AG04449 (cell line): ENCODE data around the gene TRIM68.

ENCODE experiments used
- CTCF ChIA-PET: fragments of 350-600 bp; formaldehyde crosslinking; extraction: SDS; loops from one replicate; lab custom pipeline; 2021; ENCODE audit warnings: antibody characterized with exemption; lab: Yijun Ruan, JAX
- POLR2A ChIA-PET: fragments of 400-600, 350-600 bp; formaldehyde crosslinking; extraction: SDS; loops from one replicate; lab custom pipeline; 2020; ENCODE audit warnings: antibody characterized with exemption, inconsistent platforms; lab: Yijun Ruan, JAX
- DNase-seq: peaks from one replicate; pipeline ENCODE4 v3.0.0-alpha.2; 2010; ENCODE audit warnings: low read depth, low spot score
- H3K4me3 ChIP-seq: 2 replicates; pipeline ENCODE4 v1.5.1; 2011; ENCODE audit warnings: low read depth, mild to moderate bottlenecking, control low read depth, low read length
- CTCF ChIP-seq: IDR thresholded peaks from one replicate; pipeline ENCODE4 v1.5.1; 2011; ENCODE audit warnings: mild to moderate bottlenecking, moderate library complexity, low read length, control low read depth, inconsistent platforms; ENCODE audit not compliant: insufficient read depth; ENCODE audit errors: missing control alignments

The TRIM68 gene

GRCh38 chr11:4643682-4644081, 35.7 kb upstream of the TRIM68 start, which contains the start of gene OR51E1:
Gene OR51E1 (plus strand): TSS chr11:4643982. CDS start chr11:4652527, 8,545 bp downstream.
- DNase-seq: no peak
- POLR2A ChIA-PET: no interaction called here
- CTCF ChIA-PET: interaction anchor here (2.0 kb wide), 1 partner anchor 17 kb away, joined by 4 read pairs; no protein-coding TSS in a partner anchor
- TF ChIP-seq CTCF: no peak
- H3K4me3 ChIP-seq: no peak within 1 kb of the TSS

DNA sequence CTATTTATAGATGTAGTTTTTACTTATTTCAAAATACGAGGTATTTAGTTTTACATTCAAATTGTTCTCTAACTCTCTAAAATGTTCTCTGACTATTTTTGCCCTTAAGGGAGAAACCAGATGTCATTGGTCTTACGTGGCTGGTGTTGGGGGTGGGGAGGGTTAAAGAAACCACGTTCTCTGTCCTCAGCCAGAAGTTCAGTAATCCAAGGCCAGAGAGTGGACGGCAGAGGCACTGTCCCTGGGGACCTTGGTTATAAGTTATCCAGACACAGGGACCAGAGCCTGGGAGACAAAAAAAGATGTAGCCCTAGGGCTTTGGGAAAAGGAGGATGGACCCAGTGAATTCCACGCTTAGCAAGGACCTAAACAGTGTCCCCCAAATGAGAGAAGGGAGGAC, 35.0 kb upstream of the TRIM68 start:
- no peak for DNase-seq
- no peak overlapping the region for H3K4me3 ChIP-seq
- no peak for TF ChIP-seq CTCF
- POLR2A ChIA-PET: no interaction called here
- CTCF ChIA-PET: interaction anchor here (2.0 kb wide), 1 partner anchor 17 kb away, joined by 4 read pairs; no protein-coding TSS in a partner anchor

GRCh38 chr11:4642043-4642442, 34.0 kb upstream of the TRIM68 start:
- ChIA-PET POLR2A (no interaction called here), CTCF (interaction anchor here (1.7 kb wide), 1 partner anchor 16 kb away, joined by 3 read pairs; no protein-coding TSS in a partner anchor)
- no peak for TF ChIP-seq CTCF
- DNase-seq: no peak
- H3K4me3 ChIP-seq: no peak overlapping the region

DNA sequence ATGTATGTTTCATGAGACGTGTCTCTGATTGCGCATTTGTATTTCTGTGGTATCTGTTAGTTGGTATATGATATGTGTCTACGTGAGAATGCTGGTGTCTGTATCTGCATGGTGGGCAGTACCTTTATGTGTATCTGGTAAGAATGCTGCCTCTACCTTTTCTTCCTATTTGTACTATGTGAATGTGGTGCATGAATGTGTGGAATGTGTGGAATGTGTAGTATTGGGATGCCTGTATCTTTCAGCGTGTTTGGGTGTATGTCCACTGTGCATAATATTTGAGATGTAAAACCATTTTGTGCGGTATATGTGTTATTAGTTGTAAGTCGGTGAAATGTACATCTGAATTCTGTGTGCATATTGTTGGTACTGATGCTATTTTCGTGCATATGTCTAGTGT, 33.5 kb upstream of the TRIM68 start:
- no peak for TF ChIP-seq CTCF
- ChIA-PET CTCF (interaction anchor here (1.7 kb wide), 2 partner anchors 15 to 185 kb away, joined by 3 to 6 read pairs; no protein-coding TSS in a partner anchor), POLR2A (no interaction called here)
- no peak for DNase-seq
- no peak overlapping the region for H3K4me3 ChIP-seq

- TF ChIP-seq CTCF: no peak
- DNase-seq: no peak
- POLR2A ChIA-PET: no interaction called here
- H3K4me3 ChIP-seq: no peak overlapping the region
- CTCF ChIA-PET: interaction anchor here (1.7 to 4.9 kb wide), 2 partner anchors 15 to 186 kb away, joined by 6 to 97 read pairs; no protein-coding TSS in a partner anchor
Measured at GRCh38 chr11:4639931-4640330, 31.9 kb upstream of the TRIM68 start.

DNA sequence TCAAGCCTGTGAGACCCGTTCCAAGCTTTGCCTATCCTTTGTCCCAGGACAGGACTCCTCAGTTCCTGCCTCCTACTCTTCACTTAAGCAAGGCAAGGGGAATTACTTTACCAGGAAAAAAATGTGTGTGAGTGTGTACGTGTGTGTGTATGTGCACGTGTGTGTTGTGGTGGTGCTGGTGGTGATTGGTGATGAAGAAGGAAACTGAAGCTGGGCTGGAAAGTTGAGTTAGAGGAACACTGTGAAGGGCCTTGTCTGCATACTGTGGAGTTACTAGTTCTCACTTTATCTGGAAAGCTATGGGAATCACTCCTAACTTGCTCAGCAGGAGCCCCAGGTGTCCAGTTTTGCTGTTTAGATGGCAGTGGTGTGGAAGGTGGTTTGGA, 29.6 kb upstream of the TRIM68 start:
- no peak for DNase-seq
- no peak overlapping the region for H3K4me3 ChIP-seq
- CTCF ChIA-PET: interaction anchor here (0.6 to 4.9 kb wide), 33 partner anchors 10 to 744 kb away, joined by 3 to 97 read pairs (median 6); partner anchors contain the start of genes MMP26, OR51E2, OR51F2 and TRIM68
- no peak for TF ChIP-seq CTCF
- POLR2A ChIA-PET: no interaction called here
